ENCODE data around the gene YRDC. TPM values are rescaled to one million over a fixed set of nuclear protein-coding genes. Genes with fewer than 3 reads are reported as not detected.

YRDC gene
- total RNA-seq, 1 donor from 2014 or later = 31.4 TPM

GRCh38 chr1:37822906-37823815 is 15.2 kb upstream of the YRDC start:
- TF ChIP-seq CTCF (conservative IDR thresholded peaks at IDR 0.05; ENCODE audit: low read depth, low read length) = no peak
- no peak overlapping the region for H3K4me3 ChIP-seq (ENCODE audit: low read depth, low read length)
- DNase-seq (ENCODE audit: low read depth) = no peak

- TF ChIP-seq CTCF (conservative IDR thresholded peaks at IDR 0.05; ENCODE audit: low read depth, low read length) = no peak
- no peak for DNase-seq (ENCODE audit: low read depth)
- H3K4me3 ChIP-seq (ENCODE audit: low read depth, low read length) = no peak overlapping the region
These were observed 13.5 kb upstream of the YRDC start for GRCh38 chr1:37821481-37821880.

- no peak overlapping the region for H3K4me3 ChIP-seq (ENCODE audit: low read depth, low read length)
- no peak for TF ChIP-seq CTCF (conservative IDR thresholded peaks at IDR 0.05; ENCODE audit: low read depth, low read length)
- no peak for DNase-seq (ENCODE audit: low read depth)
These were observed 9.5 kb upstream of the YRDC start for GRCh38 chr1:37817481-37817880.

- no peak for DNase-seq (ENCODE audit: low read depth)
- no peak overlapping the region for H3K4me3 ChIP-seq (ENCODE audit: low read depth, low read length)
- no peak for TF ChIP-seq CTCF (conservative IDR thresholded peaks at IDR 0.05; ENCODE audit: low read depth, low read length)
These were observed 6.2 kb upstream of the YRDC start for GRCh38 chr1:37814252-37814651.

- DNase-seq (ENCODE audit: low read depth) = no peak
- no peak overlapping the region for H3K4me3 ChIP-seq (ENCODE audit: low read depth, low read length)
- TF ChIP-seq CTCF (conservative IDR thresholded peaks at IDR 0.05; ENCODE audit: low read depth, low read length) = no peak
These were observed 5.6 kb upstream of the YRDC start for GRCh38 chr1:37813529-37814145.

- TF ChIP-seq CTCF (conservative IDR thresholded peaks at IDR 0.05; ENCODE audit: low read depth, low read length) = peak; percentile 96
- H3K4me3 ChIP-seq (ENCODE audit: low read depth, low read length) = no peak overlapping the region
- no peak for DNase-seq (ENCODE audit: low read depth)
These were observed 3.1 kb upstream of the YRDC start for GRCh38 chr1:37811027-37811655.

Data from epithelial cell of proximal tubule (primary cell).